Fibroblast of skin of left quadriceps (primary cell): ENCODE results near the gene ABCC4.
"Not testable (repeated sequence)": the region's sequence is repeated elsewhere in the genome, so short reads cannot be mapped to it uniquely, and the experiment has no call there.

Source experiments
- DNase-seq, 2 experiments: peaks; one replicate each; pipeline ENCODE4 v3.0.0-alpha.2; 2013; ENCODE audit warnings: low read depth in 2 of 2

ABCC4 gene

GRCh38 chr13:95228130-95228529 is 73.1 kb downstream of the ABCC4 start:
- DNase-seq, result no peak

DNA sequence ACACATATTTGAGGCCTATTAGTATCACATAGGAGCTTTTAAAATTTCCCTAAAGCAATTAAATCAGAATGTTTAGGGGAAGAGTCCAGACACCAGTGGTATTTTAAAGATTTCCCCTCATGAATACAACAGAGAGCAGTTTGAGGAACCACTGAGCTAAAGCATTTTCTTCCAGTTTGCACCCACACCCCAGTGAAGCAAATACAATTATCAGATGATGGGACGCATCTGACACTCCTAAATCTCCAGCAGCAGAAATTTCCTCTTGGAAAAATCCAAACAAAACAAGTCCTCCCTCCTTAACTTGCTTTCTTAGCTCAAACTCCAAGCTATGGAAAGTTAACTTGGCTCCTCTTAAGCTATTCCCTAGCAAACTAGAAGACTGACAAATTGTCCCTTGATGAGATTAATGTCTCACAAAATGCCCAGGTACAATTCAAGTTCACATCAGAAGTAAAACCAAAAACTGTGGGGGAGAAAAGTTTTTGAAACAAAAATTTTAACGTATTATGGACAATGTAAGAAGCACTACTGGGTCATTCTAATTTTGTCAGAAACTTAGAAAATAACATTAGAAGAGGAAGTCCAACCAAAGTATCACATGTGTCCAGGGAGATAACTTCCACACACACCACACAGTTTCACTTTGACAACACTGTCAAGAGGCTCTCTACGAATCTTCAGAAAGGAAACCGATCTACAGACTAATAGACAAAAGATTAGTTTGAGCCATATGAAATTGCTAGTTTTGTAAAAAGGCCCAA is 74.1 kb downstream of the ABCC4 start:
- DNase-seq, result no peak

- DNase-seq, result no peak
These were observed 74.8 kb downstream of the ABCC4 start for GRCh38 chr13:95226476-95226875.

GRCh38 chr13:95226050-95226449 is 75.2 kb downstream of the ABCC4 start:
- DNase-seq, result no peak

GRCh38 chr13:95224064-95224463 is 77.2 kb downstream of the ABCC4 start:
- no peak for DNase-seq

- no peak for DNase-seq
These were observed 78.6 kb downstream of the ABCC4 start for GRCh38 chr13:95222733-95223018.

DNA sequence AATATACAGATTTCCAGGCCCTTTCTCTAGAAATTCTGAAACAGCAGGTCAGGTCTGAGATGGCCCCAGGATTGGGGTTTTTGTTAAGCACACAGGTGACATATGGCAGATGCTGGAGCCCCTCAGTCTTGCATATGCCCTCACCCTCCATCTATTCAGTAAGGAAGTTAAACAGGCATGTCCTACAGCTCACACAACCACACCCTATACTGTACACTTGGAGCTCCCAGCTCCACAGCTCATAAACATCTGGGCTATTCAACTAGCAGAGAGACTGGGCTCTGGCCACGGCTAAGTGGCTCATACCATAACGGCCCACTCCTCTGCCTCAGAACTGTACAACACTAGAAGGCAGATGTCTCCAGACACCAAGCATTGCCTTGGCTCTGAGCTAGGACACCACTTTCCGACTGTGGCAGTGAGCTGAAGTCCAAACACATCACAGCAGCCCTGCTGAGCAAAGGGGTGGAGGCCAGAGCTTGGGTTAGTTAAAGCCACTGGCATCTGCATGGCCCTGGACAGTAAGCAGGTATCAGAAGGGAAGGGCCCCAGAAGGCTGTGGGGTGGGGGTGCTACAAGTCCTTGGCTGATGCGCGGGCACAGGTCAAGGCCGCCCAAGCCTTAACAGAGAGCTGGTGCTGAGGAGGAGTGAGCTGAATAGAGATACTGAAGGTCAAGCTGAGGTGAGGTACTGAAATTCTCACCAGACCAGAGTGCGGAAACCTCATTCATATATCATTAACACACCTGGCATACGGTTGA is 79.1 kb downstream of the ABCC4 start:
- DNase-seq, result no peak

DNA sequence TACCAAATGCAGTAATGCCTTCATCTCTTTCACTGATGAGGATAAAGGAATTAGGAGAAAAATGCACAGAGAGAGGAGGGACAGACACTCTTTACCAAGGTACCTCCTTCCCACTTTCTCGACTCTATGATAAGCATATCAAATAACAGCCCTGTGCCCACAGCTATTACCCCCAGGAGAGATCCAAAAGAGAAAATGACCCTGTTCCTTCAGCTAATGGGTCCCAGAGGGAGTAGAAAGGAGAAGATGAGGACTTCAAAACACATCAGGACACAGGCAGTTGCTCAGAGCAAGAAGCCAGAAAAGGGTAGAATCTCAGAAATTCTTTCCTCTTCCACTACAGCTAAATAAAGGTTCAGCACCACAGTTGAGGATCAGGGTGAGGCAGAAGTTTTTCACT is 80.6 kb downstream of the ABCC4 start:
- no peak for DNase-seq

DNA sequence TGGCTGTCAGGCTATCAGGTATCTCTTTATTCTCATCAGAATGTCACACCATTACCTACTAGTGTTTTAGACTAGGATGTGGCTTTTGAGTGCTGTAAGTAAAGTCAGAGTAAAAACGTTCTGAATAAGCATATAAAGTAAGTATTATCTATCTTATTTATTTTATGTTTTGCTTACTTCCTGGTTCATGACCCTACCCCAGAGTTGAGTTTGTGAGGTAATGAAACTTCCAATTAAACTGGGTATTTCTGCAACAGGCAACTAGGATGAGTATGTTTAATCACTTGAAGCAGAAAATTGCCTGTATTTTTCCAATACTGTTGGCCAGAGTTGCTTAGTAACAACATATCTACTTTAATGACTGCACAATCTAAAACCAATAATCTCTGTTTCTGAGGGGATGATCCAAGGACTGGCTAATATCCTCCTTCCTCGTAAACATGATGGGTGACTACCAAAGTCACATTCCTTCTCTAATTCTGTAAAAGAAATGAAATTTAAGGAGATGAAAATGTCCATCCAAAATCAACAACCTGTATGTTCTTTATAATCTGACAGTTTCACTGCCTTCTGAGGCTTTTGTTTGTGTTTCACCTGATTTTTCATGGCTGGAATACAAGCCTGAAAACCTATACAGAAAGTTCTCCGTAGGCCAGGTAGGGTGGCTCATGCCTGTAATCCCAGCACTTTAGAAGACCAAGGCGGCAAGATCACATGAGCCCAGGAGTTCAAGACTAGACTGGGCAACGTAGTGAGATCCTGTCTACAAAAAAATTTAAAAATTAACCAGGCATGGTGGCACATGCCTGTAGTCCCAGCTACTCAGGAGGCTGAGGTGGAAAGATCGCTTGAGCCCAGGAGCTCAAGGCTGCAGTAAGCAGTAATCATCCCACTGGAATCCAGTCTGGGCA is 83.1 kb downstream of the ABCC4 start:
- DNase-seq, result no peak

DNA sequence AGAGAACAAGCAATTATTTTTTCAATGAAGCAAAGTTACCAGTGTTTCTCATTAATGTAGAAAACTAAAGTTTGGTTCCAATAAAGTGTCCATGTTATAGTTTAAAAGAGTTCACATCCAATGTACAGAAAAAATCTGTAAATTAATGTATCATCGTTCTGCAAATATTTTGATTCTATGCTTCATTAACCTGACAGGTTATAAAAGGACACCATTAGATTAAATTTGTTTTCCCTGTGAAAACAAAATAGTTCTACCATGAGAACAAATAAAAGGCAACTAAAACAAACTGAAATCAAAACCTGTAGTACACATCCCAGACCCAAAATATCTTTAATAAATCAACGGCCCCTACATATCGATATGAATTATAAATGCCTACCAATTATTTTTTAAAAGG is 85.1 kb downstream of the ABCC4 start:
- no peak for DNase-seq

DNA sequence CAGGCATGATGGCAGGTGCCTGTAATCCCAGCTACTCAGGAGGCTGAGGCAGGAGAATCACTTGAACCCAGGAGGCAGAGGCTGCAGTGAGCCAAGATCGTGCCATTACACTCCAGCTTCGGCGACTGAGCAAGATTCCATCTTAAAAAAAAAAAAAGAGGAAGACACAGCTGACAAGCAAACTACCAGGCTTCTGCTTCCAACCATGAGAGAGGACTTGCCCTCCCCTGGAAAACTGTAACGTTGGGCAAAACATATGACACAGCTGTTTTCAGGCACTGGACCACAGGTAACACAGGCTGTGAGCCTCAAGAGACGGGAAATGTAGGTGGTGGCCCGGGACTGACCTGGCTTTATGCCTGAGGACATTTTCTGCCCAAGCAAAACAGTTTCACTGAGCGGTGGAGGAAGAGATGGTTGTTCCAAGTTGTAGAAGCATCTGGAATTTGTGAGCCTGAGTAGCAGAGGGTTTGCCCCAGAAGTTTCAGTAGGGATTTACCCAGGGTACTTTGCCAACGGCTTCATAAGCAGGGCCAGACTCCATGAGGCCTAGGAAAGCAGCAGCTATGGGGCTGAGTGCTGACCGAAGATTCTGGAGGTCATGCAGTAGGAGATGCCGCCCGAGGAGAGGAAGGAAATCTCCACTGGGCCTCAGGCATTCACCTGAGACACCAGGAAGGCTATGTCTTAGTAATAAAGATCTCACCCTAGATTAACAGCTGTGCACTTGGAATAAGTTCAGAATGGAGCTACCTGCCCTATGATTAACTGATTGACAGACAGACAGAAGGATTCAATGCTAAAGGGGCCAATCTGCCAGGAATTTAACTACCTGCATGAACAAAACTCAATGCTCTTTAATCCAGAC is 88.0 kb downstream of the ABCC4 start:
- no peak for DNase-seq

GRCh38 chr13:95209109-95209508 is 92.1 kb downstream of the ABCC4 start:
- no peak for DNase-seq

GRCh38 chr13:95207769-95208366 is 93.4 kb downstream of the ABCC4 start:
- no peak for DNase-seq

DNA sequence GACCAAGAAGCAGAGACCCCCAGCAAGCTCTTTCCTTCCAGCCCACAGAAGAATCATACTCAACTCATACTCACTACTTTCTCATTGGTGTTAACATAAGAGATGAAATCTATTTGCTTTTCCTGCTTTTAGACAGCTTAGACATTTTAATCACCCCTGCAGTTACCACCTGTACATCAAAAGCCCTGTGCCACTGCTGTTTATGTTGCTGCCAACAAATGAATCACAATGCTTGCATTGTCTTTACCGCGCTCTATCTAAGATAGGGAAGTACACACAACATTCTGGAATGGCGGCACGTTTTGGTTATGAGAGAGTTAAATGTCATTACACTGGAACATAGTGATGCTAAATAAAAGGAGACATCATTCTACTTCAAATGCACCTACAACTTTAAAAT is 95.1 kb downstream of the ABCC4 start:
- no peak for DNase-seq

DNA sequence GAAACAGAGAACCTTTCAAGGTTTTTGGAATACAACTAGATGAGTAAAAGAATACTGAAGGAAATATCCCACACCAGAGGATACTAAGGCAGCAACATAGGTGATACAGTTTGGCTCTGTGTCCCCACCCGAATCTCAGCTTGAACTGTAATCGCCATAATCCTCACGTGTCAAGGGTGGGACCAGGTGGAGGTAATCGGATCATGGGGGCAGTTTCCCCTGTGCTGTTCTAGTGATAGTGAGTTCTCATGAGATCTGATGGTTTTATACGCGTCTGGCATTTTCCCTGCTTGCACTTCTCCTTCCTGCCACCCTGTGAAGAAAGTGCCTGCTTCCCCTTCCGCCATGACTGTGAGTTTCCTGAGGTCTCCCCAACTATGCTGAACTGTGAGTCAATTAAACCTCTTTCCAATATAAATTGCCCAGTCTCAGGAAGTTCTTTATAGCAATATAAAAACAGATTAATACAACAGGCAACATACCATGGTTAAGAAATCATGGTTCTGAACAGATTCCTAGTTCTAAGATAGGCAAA is 97.0 kb downstream of the ABCC4 start:
- DNase-seq, result no peak

GRCh38 chr13:95201814-95202651 is 99.2 kb downstream of the ABCC4 start:
- peak; percentile 21 to 35 for DNase-seq

DNA sequence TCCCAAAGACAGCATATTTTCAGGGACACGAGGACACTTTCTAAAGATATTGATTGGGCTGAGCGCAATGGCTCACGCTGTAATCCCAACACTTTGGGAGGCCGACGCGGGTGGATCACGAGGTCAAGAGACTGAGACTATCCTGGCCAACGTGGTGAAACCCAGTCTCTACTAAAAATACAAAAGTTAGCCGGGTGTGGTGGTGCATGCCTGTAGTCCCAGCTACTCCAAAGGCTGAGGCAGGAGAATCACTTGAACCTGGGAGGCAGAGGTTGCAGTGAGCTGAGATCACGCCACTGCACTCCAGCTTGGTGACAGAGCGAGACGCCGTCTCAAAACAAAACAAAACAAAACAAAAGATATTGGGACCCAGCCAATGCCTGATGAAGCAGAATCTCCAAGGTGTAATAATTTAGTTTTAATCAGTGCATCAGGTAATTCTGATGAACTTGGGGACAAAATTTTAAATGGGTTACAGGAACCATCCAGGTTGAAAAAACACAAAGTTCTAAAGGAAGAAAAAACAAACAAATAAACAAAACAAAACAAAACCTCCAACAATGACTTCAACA is 100.8 kb downstream of the ABCC4 start:
- not testable (repeated sequence) for DNase-seq

DNA sequence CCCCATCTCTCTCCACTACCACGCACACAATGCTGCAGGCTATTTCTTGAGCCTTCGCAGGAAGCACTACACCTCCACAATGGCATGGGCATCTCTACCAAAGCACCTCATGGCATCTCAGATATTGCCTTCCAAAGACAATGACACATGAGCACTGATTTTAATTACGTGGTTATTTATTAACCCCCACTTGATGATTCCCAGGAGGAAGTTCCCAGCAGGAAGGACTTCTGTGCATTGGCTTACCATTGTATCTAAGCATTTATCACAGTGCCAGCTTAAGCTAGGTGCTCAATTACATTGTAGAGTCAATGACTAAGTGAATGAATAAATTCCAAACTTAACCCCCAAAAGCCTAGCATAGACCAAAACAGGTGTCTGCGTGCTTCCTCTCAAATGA is 101.4 kb downstream of the ABCC4 start:
- no peak for DNase-seq

DNA sequence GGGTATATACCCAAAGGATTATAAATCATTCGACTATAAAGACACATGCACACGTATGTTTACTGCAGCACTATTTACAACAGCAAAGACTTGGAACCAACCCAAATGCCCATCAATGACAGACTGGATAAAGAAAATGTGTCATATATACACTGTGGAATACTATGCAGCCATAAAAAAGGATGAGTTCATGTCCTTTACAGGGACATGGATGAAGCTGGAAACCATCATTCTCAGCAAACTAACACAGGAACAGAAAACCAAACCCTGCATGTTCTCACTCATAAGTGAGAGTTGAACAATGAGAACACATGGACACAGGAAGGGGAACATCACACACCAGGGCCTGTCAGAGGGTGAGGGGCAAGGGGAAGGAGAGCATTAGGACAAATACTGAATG is 102.6 kb downstream of the ABCC4 start:
- not testable (repeated sequence) for DNase-seq

DNA sequence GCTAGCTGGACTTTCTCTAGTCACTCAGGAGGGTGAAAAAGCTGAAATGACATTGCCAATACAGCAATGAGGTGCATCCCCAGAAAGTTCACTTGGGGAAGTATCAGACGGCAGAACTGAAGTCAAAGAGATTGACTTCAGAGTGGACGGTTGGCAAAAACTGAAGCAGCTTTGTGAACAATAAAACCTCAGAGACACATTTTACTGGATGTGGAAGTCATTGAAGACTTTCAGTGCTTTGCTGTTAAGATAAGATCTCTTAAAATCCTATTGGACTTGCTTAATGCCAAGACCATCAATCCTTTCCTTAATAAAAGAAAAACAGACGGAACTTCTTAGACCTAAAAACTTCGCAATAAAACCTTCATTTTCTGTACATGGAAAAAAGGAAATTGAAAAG is 103.7 kb downstream of the ABCC4 start:
- DNase-seq, result no peak
